Activated CD8-positive, alpha-beta T cell treated with anti-CD3 and anti-CD28 coated beads for 36 hours (primary cell): ENCODE data around the gene EIF4E1B. TPM values are rescaled to one million over a fixed set of nuclear protein-coding genes. Genes with fewer than 3 reads are reported as not detected.

Experiments
- ATAC-seq: fragments of 200-7000 bp; cut with Tn5 transposase; one replicate; pipeline ENCODE4 v1.10.0; 2021; ENCODE audit warnings: mild to moderate bottlenecking, moderate library complexity
- CTCF ChIA-PET: fragments of 350-600 bp; sonication (Branson Sonifier 250); formaldehyde crosslinking; loops from one replicate; lab custom pipeline; 2021; ENCODE audit warnings: antibody characterized with exemption; lab: Charles Lee
- POLR2A ChIA-PET: fragments of 350-600 bp; sonication (Branson Sonifier 250); formaldehyde crosslinking; loops from one replicate; lab custom pipeline; 2021; ENCODE audit warnings: antibody characterized with exemption; lab: Charles Lee
- DNase-seq: peaks from one replicate; pipeline ENCODE4 v3.0.0-alpha.2; 2020
- H3K27ac Mint-ChIP-seq: one replicate; pipeline ENCODE4 v1.8.0; 2021; ENCODE audit warnings: mild to moderate bottlenecking, mixed read lengths
- H3K27me3 Mint-ChIP-seq: one replicate; pipeline ENCODE4 v1.8.0; 2021; ENCODE audit warnings: mixed read lengths
- H3K36me3 Mint-ChIP-seq: one replicate; pipeline ENCODE4 v1.8.0; 2021; ENCODE audit warnings: low read depth, mixed read lengths
- H3K4me1 Mint-ChIP-seq: one replicate; pipeline ENCODE4 v1.8.0; 2021; ENCODE audit warnings: low read depth, mixed read lengths
- H3K4me3 Mint-ChIP-seq: one replicate; pipeline ENCODE4 v1.8.0; 2021; ENCODE audit warnings: mild to moderate bottlenecking, moderate library complexity, mixed read lengths
- H3K9me3 Mint-ChIP-seq: one replicate; pipeline ENCODE4 v1.8.0; 2021; ENCODE audit warnings: mixed read lengths
- CTCF ChIP-seq: fragments of 200-600 bp; IDR thresholded peaks from one replicate; pipeline ENCODE4 v1.8.0; 2022; ENCODE audit warnings: antibody characterized with exemption, mild to moderate bottlenecking
- intact Hi-C: fragments of 100-400 bp; cut with micrococcal nuclease; formaldehyde crosslinking; loops from one replicate; pipeline ENCODE4 v1.10.0; 2022
- total RNA-seq, 2 experiments: library from RNA; stranded (reverse); gene quantifications; one replicate each; pipeline ENCODE4 v1.2.3, GENCODE V29; 2021

Gene EIF4E1B
- total RNA-seq, 2 experiments from 2014 or later, result not detected

GRCh38 chr5:176671399-176671798, 40.9 kb downstream of the EIF4E1B start:
- no peak for DNase-seq
- TF ChIP-seq CTCF, result no peak
- Mint-ChIP-seq H3K36me3 (no peaks in the 10 kb centered on the region), H3K27me3 (peaks cover 15% of the 10 kb centered on the region), H3K27ac (no peak overlapping the region), H3K4me3 (no peak overlapping the region), H3K4me1 (no peaks in the 10 kb centered on the region), H3K9me3 (no peaks in the 10 kb centered on the region)
- ChIA-PET POLR2A (no interaction called here), CTCF (interaction anchor here (1.4 to 4.4 kb wide), 2 partner anchors 11 to 13 kb away, joined by 4 to 15 read pairs; no protein-coding TSS in a partner anchor)
- ATAC-seq, result no peak
- intact Hi-C loops, result no loop called here

GRCh38 chr5:176671890-176672747, 41.6 kb downstream of the EIF4E1B start:
- H3K9me3 Mint-ChIP-seq, result no peaks in the 10 kb centered on the region
- peaks cover 13% of the 10 kb centered on the region for H3K27me3 Mint-ChIP-seq
- intact Hi-C loops, result no loop called here
- ChIA-PET POLR2A (no interaction called here), CTCF (interaction anchor here (1.4 kb wide), 1 partner anchor 12 kb away, joined by 4 read pairs; no protein-coding TSS in a partner anchor)
- no peaks in the 10 kb centered on the region for H3K4me1 Mint-ChIP-seq
- H3K4me3 Mint-ChIP-seq, result no peak overlapping the region
- ATAC-seq, result no peak
- no peak for TF ChIP-seq CTCF
- DNase-seq, result no peak
- no peaks in the 10 kb centered on the region for H3K36me3 Mint-ChIP-seq
- no peak overlapping the region for H3K27ac Mint-ChIP-seq

GRCh38 chr5:176673651-176674583, 43.4 kb downstream of the EIF4E1B start:
- ChIA-PET POLR2A (interaction anchor here (0.6 kb wide), 1 partner anchor 106 kb away, joined by 3 read pairs; no protein-coding TSS in a partner anchor), CTCF (interaction anchor here (1.4 kb wide), 1 partner anchor 13 kb away, joined by 5 read pairs; no protein-coding TSS in a partner anchor)
- no peak for TF ChIP-seq CTCF
- no peak overlapping the region for H3K27ac Mint-ChIP-seq
- ATAC-seq (no peak), DNase-seq (no peak)
- no peaks in the 10 kb centered on the region for H3K4me1 Mint-ChIP-seq
- intact Hi-C loops, result no loop called here
- no peaks in the 10 kb centered on the region for H3K9me3 Mint-ChIP-seq
- no peak overlapping the region for H3K4me3 Mint-ChIP-seq
- no peaks in the 10 kb centered on the region for H3K36me3 Mint-ChIP-seq
- peaks cover 25% of the 10 kb centered on the region for H3K27me3 Mint-ChIP-seq

- Mint-ChIP-seq H3K9me3 (no peaks in the 10 kb centered on the region), H3K36me3 (no peaks in the 10 kb centered on the region), H3K27ac (no peak overlapping the region), H3K4me1 (no peaks in the 10 kb centered on the region), H3K27me3 (peaks cover 33% of the 10 kb centered on the region), H3K4me3 (no peak overlapping the region)
- ATAC-seq (no peak), DNase-seq (no peak)
- POLR2A ChIA-PET, result no interaction called here
- intact Hi-C loops, result no loop called here
- CTCF ChIA-PET, result interaction anchor here (3.1 kb wide), 1 partner anchor 15 kb away, joined by 17 read pairs; no protein-coding TSS in a partner anchor
- no peak for TF ChIP-seq CTCF
Measured at GRCh38 chr5:176674799-176675198, 44.3 kb downstream of the EIF4E1B start.
